Ovary (tissue), 9 donors: ENCODE measurements around the gene MDGA2. TPM values are rescaled to one million over a fixed set of nuclear protein-coding genes. Genes with fewer than 3 reads are reported as not detected.

ENCODE experiments used
- DNase-seq, 5 donors: peaks; one replicate each; pipeline ENCODE4 v3.0.0-alpha.2; 2019 to 2020
- H3K27ac ChIP-seq, 2 donors: fragments of 200-600 bp; one replicate each; pipeline versions ENCODE4 v1.5.1 to v1.8.0; 2019 to 2022
- H3K27me3 ChIP-seq: fragments of 200-600 bp; one replicate; pipeline ENCODE4 v1.8.0; 2022
- H3K36me3 ChIP-seq: fragments of 200-600 bp; sonication (generic); one replicate; pipeline ENCODE4 v1.5.1; 2019
- H3K4me1 ChIP-seq: one replicate; pipeline ENCODE4 v1.8.1; 2013; ENCODE audit warnings: mild to moderate bottlenecking, moderate library complexity; ENCODE audit not compliant: insufficient read depth
- H3K4me3 ChIP-seq: fragments of 200-600 bp; sonication (generic); one replicate; pipeline ENCODE4 v1.5.1; 2017
- H3K9me3 ChIP-seq, 2 donors: fragments of 200-600 bp in 1 of 2; sonication (generic) in 1 of 2; one replicate each; pipeline versions ENCODE4 v1.5.1 to v1.8.1; 2013 to 2019; ENCODE audit warnings: mild to moderate bottlenecking in 1 of 2, moderate library complexity in 1 of 2
- CTCF ChIP-seq, 3 donors: fragments of 450-650 bp in 2 of 3; fragments of 200-600 bp in 1 of 3; IDR thresholded peaks; one replicate each; pipeline versions ENCODE4 v1.5.1 to v1.8.0; 2016 to 2022; ENCODE audit warnings: antibody characterized with exemption in 3 of 3, mild to moderate bottlenecking in 1 of 3
- EP300 ChIP-seq: sonication (generic); formaldehyde crosslinking; IDR thresholded peaks from one replicate; pipeline ENCODE4 v1.6.1; 2017; ENCODE audit warnings: antibody characterized with exemption
- POLR2A ChIP-seq: fragments of 450-650 bp; IDR thresholded peaks from one replicate; pipeline ENCODE4 v1.6.1; 2017; ENCODE audit warnings: antibody characterized with exemption, mild to moderate bottlenecking, moderate library complexity
- WGBS, 3 donors: extraction: QIAGEN DNeasy Blood & Tissue Kit in 1 of 3; methylation state at CpG; one replicate each; pipeline versions ENCODE4 v1.1.5 to v1.1.7; 2013 to 2017; 5-methylcytosine and 5-hydroxymethylcytosine counted together
- intact Hi-C, 4 donors: fragments of 100-400 bp; cut with DNase I; formaldehyde crosslinking; loops; one replicate each; pipeline versions ENCODE4 v1.11.0 to v1.15.1; 2022 to 2023
- polyA plus RNA-seq, 2 donors: library from polyadenylated mRNA; stranded (reverse); fragments of 200-250 nt in 1 of 2; fragments of 350-450 nt in 1 of 2; fragmentation: Illumina TruSeq in 1 of 2; extraction: RNeasy Lipid Tissue Mini Kit (QIAGEN cat#74804) in 1 of 2; gene quantifications; one replicate each; pipeline ENCODE4 v1.2.3, GENCODE V29; 2013 to 2014
- total RNA-seq, 7 donors: library from RNA; depleted of rRNA in 2 of 7; stranded (reverse); fragments of >200 nt in 2 of 7; fragmentation: NEBNext Ultra II Directional in 3 of 7; extraction: Animal tissue kit (Norgen Biotek cat#: 25700) in 3 of 7; gene quantifications; one replicate each; pipeline versions ENCODE4 v1.1.0 to v1.2.4, GENCODE V29; 2016 to 2023
- donor health status: DM: no; HTN: no; CAD: no; lungs with moderate emphysema.
- donor health status: DM: no; HTN: no; CAD: no.
- donor health status: Bipolar disorder and iron deficiency.
- donor health status: DM: yes; HTN: yes; CAD: no.
- donor health status: DM: no; HTN: no; CAD: no.
- donor health status: DM: yes; HTN: yes; CAD: no.

MDGA2 gene
- total and polyA plus RNA-seq, 9 donors: 0.04 to 0.26 (median 0.18) TPM; not detected in 5

DNA sequence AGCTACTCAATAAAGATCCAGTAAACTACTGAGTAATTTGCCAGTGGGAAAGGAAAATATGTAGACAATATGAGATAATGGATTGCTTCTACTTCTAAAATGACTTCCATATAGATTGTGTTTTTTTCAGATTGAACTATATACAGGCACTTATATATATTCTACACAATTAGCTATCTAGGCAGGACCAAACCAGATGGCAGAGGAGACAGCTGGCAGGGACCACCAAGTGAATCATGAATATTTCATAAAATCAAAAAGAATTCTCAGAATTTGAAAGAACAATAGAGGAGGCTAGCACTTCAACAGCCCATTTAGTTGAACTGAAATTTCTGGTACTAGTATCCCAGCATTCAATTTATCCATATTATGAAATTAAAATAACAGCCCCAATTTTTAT is 685.8 kb downstream of the MDGA2 start:
- no peak for DNase-seq
- TF ChIP-seq EP300 (no peak), CTCF (IDR thresholded peaks at IDR 0.05) (no peak), POLR2A (no peak)
- Histone ChIP-seq H3K36me3 (no peaks in the 10 kb centered on the region), H3K27me3 (no peaks in the 10 kb centered on the region), H3K9me3 (no peaks in the 10 kb centered on the region), H3K4me3 (no peak overlapping the region), H3K27ac (no peak overlapping the region), H3K4me1 (no peaks in the 10 kb centered on the region)
- intact Hi-C loops: no loop called here

- intact Hi-C loops: no loop called here
- Histone ChIP-seq H3K4me3 (no peak overlapping the region), H3K27me3 (no peaks in the 10 kb centered on the region), H3K4me1 (no peaks in the 10 kb centered on the region), H3K36me3 (no peaks in the 10 kb centered on the region), H3K27ac (no peak overlapping the region), H3K9me3 (no peaks in the 10 kb centered on the region)
- TF ChIP-seq CTCF (IDR thresholded peaks at IDR 0.05) (no peak), POLR2A (no peak), EP300 (no peak)
- DNase-seq: no peak
- WGBS, 3 donors: 86 to 89% (median 89%) methylated on average over 4 of the region's 4 CpGs
Measured at GRCh38 chr14:46988312-46988711, 687.1 kb downstream of the MDGA2 start.

DNA sequence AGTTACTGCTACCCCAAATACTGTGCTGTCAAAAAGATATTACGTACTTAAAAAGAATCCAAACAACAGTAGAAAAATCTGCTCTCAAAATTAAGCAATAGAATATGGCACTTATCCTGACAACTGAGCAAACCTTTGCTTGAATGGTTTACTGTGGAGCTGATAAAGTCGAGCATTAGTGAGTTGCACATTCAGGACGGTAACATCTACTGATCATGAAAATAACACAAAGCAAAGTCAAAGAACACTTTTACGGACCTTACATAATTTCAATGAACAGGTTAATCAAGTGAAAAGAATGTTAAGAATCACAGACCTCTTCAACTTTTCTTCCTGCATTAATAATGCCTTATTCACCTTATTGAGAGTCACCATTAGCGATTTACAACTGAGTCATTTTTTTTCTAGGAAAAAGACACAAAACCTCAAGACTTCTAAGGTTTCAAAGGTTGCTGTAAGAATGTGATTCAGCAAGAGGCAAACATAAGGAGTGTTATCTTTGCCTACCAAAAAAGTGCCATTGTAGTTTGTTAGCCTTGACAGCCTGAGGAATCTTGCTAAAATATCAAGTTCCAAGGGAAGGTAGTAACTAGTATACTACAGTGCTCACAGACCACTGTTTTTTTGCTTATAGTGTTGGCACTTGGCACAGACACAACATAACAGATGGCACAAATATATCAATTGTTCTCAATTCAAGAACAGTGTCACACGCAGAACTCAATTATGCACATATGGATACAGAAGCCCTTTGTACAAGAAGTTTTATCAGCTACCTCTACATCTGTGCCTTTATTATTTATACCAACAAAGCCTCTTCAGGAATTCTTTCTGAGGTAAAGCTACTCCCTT is 689.6 kb downstream of the MDGA2 start:
- H3K27me3 ChIP-seq: no peaks in the 10 kb centered on the region
- no peaks in the 10 kb centered on the region for H3K4me1 ChIP-seq
- H3K36me3 ChIP-seq: no peaks in the 10 kb centered on the region
- no peaks in the 10 kb centered on the region for H3K9me3 ChIP-seq
- no peak for DNase-seq
- no peak overlapping the region for H3K27ac ChIP-seq
- intact Hi-C loops: no loop called here
- WGBS, 3 donors: 83 to 90% (median 89%) methylated on average over 6 of the region's 6 CpGs
- TF ChIP-seq EP300 (no peak), CTCF (IDR thresholded peaks at IDR 0.05) (no peak), POLR2A (no peak)
- no peak overlapping the region for H3K4me3 ChIP-seq

DNA sequence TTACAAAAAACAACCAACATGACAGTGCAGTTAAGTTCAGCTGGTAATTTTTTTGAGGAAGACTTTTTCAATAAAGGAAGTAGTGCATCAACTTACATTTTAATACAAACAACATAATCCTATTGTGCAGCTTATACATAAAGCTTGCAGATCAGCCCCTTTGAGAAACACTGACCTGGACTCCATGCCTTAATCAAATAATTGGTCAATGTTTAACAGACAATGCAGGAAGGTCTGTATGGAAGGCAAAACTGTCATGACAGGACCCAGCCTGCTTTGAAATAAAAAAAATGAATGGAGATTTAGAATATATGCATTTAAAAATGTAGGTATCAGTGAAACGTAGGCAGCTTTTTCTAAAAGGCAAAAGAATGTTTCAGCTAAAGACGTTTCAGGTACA is 702.1 kb downstream of the MDGA2 start:
- WGBS, 3 donors: 68 to 80% (median 72%) methylated on average over 2 of the region's 2 CpGs
- Histone ChIP-seq H3K9me3 (no peaks in the 10 kb centered on the region), H3K27ac (no peak overlapping the region), H3K4me1 (no peaks in the 10 kb centered on the region), H3K27me3 (no peaks in the 10 kb centered on the region), H3K4me3 (no peak overlapping the region), H3K36me3 (no peaks in the 10 kb centered on the region)
- TF ChIP-seq POLR2A (no peak), EP300 (no peak), CTCF (IDR thresholded peaks at IDR 0.05) (no peak)
- intact Hi-C loops: no loop called here
- DNase-seq: no peak
